Glomerular visceral epithelial cell (primary cell): ENCODE measurements around the gene ASB8.

Experiments
- DNase-seq: peaks from one replicate; pipeline ENCODE4 v3.0.0-alpha.2; 2016; ENCODE audit errors: extremely low spot score

ASB8 gene, protein sequence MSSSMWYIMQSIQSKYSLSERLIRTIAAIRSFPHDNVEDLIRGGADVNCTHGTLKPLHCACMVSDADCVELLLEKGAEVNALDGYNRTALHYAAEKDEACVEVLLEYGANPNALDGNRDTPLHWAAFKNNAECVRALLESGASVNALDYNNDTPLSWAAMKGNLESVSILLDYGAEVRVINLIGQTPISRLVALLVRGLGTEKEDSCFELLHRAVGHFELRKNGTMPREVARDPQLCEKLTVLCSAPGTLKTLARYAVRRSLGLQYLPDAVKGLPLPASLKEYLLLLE

DNA sequence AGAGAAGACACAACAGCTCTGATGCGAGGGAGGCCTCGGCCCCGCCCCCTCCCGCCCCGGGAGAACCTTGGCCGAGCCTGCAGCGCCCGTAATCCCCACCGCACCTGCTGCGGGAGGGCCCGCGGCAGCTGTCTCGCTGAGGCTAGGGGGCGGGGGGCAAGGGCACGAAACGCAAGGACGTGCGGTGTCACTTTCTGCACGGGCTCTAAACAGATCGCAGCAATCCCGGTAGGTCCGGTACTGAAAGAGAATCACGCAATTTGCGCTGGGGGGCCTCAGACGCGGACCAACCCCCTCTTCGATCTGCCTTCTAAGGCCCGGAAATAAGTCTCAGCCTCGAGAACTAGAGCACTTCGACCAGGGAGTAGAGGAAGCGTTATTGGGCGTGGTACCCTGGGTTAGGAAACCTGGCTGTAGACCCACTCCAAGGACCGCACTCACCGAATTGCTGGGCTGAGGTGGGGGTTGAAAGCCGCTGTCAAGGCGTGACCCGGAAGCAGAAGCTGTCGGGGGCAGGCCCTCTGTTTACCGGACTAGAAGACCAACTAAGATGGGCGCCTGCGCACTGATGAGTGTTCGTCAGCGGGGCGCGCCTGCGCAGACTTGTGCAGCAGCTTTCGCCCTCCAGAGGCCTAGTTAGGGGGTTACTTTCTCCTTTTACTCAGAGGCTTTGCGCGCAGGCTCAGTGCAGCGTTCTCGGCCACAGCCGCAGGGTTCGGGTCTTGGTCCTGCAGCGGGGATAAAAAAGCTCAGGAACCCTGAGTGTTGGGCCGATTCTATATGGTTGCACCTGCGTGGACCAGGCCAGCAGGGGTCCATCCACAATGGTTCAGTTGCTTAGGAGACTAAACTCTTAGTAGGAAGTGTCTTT lies at the start of gene ASB8:
Gene ASB8, minus strand, starts transcription at position 498 of the 871 bp plus-strand sequence. CDS start 4,019 bp downstream, outside the sequence.
- peak; percentile 96 for DNase-seq

- no peak for DNase-seq
Observed at GRCh38 chr12:48203192-48203591, 45.9 kb upstream of the ASB8 start, which contains the start of gene OR10AD1. Gene OR10AD1, minus strand, starts transcription at chr12:48203292. Its CDS starts 0 bp downstream, at chr12:48203292.

GRCh38 chr12:48202766-48203165 lies 45.5 kb upstream of the ASB8 start:
- no peak for DNase-seq

DNA sequence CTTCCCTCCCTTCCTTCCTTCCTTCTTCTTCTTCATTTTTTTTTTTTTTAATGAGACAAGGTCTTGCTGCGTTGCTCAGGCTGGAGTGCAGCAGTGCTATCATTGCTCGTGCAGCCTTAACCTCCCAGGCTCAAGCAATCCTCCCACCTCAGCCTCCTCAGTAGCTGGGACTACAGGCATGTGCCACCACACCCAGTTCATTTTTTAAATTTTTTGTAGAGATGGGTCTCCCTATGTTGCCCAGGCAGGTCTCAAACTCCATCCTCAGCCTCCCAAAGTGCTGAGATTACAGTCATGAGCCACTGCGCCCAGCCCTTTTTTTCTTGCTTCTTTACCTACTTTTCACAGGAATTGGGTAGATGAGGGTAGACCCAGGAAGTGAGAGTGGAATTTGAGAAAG lies 44.2 kb upstream of the ASB8 start:
- DNase-seq = no peak

DNA sequence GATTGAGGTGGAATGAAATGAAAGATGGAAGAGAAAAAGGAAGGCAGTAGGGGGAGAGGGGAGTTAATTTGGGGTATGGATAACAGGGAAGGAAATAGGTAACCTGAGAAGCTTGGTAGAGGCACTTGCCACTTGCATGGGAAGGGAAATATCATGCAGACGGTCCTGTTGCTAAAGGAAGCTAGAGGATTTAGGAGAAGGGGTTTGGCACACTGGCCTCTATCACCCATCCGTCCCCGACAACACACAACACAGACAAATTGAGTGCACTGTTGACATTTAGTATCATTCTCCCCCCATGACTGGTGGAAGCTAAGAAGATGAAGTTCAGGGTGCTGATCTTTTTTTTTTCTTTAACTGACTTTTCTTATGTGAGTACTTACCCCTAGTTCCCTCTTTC lies 43.8 kb upstream of the ASB8 start:
- DNase-seq = no peak

GRCh38 chr12:48199774-48200221 lies 42.5 kb upstream of the ASB8 start:
- DNase-seq = no peak

DNA sequence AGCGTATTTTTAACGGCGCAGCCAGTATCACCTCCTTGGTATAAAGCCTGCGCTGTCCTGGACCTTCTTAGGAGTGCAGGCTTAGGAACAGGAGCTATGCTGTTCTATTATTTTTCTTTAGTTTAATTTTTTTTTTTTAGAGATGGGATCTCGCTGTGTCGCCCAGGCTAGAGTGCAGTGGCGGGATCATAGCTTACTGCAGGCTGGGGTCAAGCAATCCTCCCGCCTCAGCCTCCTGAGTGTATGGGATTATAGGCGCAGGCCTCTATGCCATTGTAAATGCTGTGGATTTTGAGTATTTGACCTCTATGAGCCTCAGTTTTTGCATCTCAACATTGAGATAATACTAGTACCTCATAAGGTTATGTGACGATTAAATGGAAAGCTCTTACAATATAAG lies 41.7 kb upstream of the ASB8 start:
- no peak for DNase-seq

GRCh38 chr12:48198672-48198971 lies 41.3 kb upstream of the ASB8 start:
- DNase-seq = no peak

GRCh38 chr12:48197971-48198671 lies 40.8 kb upstream of the ASB8 start:
- DNase-seq = peak; percentile 81

GRCh38 chr12:48197549-48197970 lies 40.2 kb upstream of the ASB8 start:
- DNase-seq = peak; percentile 8

GRCh38 chr12:48194799-48195201 lies 37.5 kb upstream of the ASB8 start:
- DNase-seq = no peak

- no peak for DNase-seq
Observed at GRCh38 chr12:48193623-48194022, 36.3 kb upstream of the ASB8 start.

DNA sequence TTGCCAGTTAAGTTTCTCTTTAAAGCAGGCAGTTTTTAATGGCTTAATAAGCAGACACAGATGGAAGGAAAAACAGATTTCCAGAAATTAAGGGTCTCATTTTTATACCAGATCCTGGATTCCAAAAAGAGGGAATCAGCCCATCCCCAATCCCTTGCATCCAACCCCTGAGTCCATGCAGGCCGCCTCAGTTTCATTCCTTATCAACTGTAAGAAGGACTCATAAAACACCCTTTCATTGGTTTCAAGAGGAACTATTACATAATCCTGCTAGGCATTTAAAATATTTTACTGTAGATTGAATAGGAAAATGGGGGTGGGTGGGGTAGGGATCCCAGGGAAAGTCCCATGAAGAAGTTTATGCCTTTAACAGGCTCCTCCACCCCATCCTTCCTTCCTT lies 35.5 kb upstream of the ASB8 start:
- no peak for DNase-seq

GRCh38 chr12:48191096-48191495 lies 33.8 kb upstream of the ASB8 start:
- DNase-seq = no peak

DNA sequence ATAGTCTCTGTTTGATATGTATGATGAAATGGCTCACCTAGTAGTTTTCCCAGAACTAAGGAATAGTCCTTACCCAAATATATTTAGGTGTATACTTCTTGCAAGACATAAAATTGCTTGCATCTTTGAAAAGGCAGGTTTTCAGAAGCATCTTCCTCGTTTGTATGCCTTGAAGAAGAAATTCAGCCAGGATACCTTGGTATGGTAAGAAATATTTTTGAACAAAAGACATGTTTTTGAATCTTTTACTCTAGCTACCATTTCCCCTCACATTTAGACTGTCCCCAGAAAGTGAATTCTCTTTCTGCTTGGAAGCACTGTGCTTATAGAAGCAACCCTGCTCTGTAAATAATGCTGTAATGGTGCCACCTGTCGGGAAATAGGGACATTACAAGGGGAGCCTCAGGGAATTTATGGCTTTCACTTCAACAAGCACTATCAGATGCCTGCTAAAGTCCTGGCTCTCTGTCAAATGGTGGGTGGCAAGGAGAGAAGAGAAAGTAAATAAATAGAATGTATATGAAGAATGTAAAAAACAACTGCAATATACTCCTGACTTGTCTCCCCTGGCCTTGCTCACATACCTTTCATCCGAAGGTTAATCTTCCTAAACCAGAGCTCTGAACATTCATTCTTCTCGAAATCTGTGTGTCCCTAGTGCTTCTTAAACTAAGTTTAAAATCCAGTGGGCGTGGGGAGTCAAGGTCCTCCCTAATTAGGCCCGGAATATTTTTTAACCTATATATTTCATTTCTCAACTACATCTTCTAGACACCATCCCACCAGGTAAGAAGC lies 32.2 kb upstream of the ASB8 start:
- peak; percentile 63 for DNase-seq

DNA sequence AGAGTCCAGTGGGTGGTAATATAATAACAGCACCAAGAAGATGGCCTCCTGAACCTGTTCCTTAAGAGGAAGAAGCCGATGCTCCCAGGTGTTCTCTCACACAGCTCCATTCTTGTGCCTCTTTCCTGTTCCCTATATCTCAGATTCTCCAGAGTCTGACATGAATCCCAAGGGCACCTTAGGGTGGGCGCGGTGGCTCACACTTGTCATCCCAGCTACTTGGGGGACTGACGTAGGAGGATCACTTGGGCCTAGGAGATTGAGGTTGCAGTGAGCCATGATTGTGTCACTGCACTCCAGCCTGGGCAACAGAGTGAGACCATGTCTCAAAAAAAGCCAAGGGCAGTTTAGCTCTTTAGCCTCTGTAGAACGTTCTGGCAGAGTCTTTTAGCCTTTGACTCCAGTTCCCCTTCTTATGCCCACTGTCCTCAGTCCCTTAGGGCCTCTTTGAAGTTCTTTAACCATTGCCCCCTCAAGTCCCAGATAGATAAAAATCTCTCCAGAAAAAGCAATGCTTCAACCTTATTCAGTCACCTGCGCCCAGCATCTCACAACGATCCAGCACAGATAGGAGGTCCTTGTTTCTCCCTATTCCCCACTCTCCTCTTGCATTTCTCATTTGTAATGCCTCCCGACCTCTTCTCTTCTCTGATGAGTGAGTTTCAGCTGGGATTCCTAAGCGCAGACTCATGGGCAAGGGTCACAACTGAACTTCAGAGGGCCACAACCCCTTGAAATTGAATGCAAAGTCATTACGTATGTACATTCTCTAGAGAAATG lies 30.8 kb upstream of the ASB8 start:
- no peak for DNase-seq

GRCh38 chr12:48185181-48185919 lies 28.0 kb upstream of the ASB8 start:
- DNase-seq = no peak

DNA sequence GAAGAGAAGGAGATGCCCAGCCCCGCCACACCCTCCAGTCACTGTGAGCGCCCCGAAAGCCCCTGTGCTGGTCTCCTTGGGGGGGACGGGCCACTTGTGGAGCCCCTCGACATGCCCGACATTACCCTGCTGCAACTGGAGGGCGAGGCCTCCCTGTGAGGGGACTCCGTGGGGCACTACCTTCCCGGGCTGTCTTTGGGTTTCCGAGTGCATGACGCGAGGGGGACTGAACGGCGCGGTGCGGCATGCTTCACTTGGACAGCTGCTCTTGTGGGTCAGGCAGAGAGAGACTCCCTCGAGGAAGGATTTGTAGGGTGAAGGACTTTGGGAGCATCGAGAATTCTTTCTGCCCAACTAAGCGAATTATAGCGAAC lies 27.2 kb upstream of the ASB8 start:
- DNase-seq = no peak

DNA sequence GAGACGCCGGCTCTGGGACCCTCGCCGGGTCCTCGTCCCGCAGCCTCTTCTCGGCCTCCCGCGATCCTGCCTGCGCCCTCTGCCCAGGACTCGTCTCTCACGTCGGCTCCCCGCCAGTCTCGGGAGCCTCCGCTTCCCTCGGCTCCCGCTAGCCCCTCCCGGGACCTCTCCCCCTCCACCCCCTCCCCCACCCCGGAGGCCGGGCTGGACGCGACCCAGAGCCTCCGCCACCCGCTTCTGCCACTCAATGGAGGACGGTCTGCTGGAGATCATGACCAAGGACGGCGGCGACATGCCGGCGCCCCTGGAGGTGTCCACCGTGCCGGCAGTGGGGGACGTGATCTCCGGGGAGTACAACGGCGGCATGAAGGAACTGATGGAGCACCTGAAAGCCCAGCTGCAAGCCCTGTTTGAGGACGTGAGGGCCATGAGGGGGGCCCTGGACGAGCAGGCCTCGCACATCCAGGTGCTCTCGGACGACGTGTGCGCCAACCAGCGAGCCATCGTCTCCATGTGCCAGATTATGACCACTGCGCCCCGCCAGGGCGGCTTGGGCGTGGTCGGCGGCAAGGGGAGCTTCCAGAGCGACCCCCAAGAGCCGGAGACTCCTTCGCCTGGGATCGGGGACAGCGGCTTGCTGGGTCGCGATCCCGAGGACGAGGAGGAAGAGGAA lies 26.7 kb upstream of the ASB8 start:
- no peak for DNase-seq
